ENCODE measurements around the gene ZNF678.

DNA sequence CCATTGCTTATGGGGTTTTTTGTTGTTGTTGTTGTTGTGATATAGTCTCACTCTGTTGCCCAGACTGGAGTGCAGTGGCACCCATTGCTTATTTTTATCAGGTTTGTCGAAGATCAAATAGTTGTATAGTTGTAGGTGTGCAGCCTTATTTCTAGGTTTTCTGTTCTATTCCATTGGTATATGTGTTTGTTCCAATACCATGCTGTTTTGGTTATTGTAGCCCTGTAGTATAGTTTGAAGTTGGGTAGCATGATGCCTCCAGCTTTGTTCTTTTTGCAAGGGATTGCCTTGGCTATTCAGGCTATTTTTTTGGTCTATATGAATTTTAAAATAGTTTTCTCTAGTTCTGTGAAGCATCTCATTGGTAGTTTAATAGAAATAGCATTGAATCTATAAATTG is 11.6 kb downstream of the ZNF678 start:
- no peak for TF ChIP-seq POLR2A (IDR thresholded peaks at IDR 0.05)
- TF ChIP-seq, protein P1, sequence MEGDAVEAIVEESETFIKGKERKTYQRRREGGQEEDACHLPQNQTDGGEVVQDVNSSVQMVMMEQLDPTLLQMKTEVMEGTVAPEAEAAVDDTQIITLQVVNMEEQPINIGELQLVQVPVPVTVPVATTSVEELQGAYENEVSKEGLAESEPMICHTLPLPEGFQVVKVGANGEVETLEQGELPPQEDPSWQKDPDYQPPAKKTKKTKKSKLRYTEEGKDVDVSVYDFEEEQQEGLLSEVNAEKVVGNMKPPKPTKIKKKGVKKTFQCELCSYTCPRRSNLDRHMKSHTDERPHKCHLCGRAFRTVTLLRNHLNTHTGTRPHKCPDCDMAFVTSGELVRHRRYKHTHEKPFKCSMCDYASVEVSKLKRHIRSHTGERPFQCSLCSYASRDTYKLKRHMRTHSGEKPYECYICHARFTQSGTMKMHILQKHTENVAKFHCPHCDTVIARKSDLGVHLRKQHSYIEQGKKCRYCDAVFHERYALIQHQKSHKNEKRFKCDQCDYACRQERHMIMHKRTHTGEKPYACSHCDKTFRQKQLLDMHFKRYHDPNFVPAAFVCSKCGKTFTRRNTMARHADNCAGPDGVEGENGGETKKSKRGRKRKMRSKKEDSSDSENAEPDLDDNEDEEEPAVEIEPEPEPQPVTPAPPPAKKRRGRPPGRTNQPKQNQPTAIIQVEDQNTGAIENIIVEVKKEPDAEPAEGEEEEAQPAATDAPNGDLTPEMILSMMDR (IDR thresholded peaks at IDR 0.05), result no peak
- TF ChIP-seq EP300 (IDR thresholded peaks at IDR 0.05), result no peak
